Adrenal gland (tissue), 5 donors: ENCODE data around the gene NDP.

ENCODE experiments used
- CTCF ChIP-seq, 6 experiments: fragments of 450-650 bp in 4 of 6; fragments of 200-600 bp in 2 of 6; sonication (generic) in 1 of 6; IDR thresholded peaks; 1 replicate in 5 of 6; 2 replicates in 1 of 6; pipeline versions ENCODE4 v1.5.1 to v1.8.0; 2016 to 2021; ENCODE audit warnings: antibody characterized with exemption in 6 of 6, mild to moderate bottlenecking in 2 of 6, moderate library complexity in 1 of 6
- POLR2A ChIP-seq, 2 donors: fragments of 450-650 bp; IDR thresholded peaks; one replicate each; pipeline ENCODE4 v1.6.1; 2017; ENCODE audit warnings: antibody characterized with exemption in 2 of 2, mild to moderate bottlenecking in 2 of 2, moderate library complexity in 1 of 2
- donor health status: DM: no; HTN: no; CAD: no.

- TF ChIP-seq CTCF (IDR thresholded peaks at IDR 0.05) (no peak), POLR2A (IDR thresholded peaks at IDR 0.05) (no peak)
These were observed 73.0 kb downstream of the NDP start for GRCh38 chrX:43899878-43900815.
